ENCODE measurements around the gene DMGDH. TPM values are rescaled to one million over a fixed set of nuclear protein-coding genes. Genes with fewer than 3 reads are reported as not detected.
"Not testable (repeated sequence)": the region's sequence is repeated elsewhere in the genome, so short reads cannot be mapped to it uniquely, and the experiment has no call there.

The DMGDH gene
- total and polyA plus RNA-seq, 2 donors (not counting 3 experiments of a cell fraction or from before 2014, with no cell fraction given): 0.11 TPM; not detected in 1

DNA sequence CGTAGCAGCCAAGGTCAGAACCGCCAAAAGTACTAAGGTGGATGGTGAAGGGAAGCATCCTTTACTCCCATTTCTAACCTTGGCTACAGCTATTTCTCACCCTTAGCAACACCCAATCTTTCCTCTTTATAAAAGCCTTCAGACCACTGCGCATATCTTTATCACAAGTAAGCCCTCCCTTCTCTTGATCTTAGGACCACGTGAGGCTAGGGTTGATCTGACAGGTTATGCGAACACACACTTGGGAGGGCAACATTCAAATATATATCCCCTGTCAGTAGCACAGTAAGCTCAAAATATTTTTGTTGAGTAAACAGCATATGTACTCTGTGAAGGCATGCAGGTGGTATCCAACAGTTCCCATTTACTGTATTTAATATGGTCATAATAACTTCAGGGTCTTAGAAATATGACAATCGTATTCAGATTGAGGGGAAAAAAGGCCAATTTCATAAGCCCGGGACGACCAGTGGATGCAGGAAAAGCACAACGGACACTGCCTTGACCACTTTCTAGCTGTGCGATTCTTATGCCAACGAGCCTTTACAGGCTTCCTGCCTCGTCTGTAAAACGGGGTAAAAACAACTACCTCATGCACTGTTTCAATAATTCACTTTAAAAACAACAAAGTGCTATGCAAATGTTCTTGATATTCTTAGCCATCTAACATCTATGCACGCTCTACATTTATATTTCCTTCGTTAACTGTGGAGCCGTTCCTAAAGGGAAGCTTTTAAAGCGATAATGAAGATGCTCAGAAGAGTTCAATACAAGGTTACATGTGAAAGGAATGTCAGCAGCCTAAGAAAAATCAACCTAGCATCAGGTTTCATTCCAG is 85.7 kb downstream of the DMGDH start:
- CTCF ChIA-PET: interaction anchor here (1.2 to 3.6 kb wide), 11 partner anchors 9 to 335 kb away, joined by 3 to 33 read pairs (median 7); partner anchors contain the start of gene LHFPL2
- FAIRE-seq (no peak), DNase-seq (ENCODE audit: low read depth, low spot score) (peak; percentile 73)
- TF ChIP-seq, protein P1, sequence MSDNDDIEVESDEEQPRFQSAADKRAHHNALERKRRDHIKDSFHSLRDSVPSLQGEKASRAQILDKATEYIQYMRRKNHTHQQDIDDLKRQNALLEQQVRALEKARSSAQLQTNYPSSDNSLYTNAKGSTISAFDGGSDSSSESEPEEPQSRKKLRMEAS (IDR thresholded peaks at IDR 0.05; ENCODE audit: insufficient read depth, insufficient read length): no peak
- TF ChIP-seq MYC (IDR thresholded peaks at IDR 0.05; ENCODE audit: low read depth, low read length) (no peak), FOS (IDR thresholded peaks at IDR 0.05; ENCODE audit: borderline replicate concordance, insufficient read depth, low read length) (no peak), POLR2AphosphoS5 (IDR thresholded peaks at IDR 0.05; ENCODE audit: insufficient read depth, low read depth, low read length) (no peak), GATA2 (IDR thresholded peaks at IDR 0.05; ENCODE audit: insufficient read depth, insufficient read length, low read depth, low read length) (no peak), POLR2A (IDR thresholded peaks at IDR 0.05; ENCODE audit: low read depth, low read length) (no peak), EZH2 (IDR thresholded peaks at IDR 0.05; ENCODE audit: borderline replicate concordance, low read depth, low read length, severe bottlenecking) (no peak), JUN (IDR thresholded peaks at IDR 0.05; ENCODE audit: borderline replicate concordance, insufficient read depth, insufficient read length, low read depth) (no peak)
- TF ChIP-seq, protein P2, sequence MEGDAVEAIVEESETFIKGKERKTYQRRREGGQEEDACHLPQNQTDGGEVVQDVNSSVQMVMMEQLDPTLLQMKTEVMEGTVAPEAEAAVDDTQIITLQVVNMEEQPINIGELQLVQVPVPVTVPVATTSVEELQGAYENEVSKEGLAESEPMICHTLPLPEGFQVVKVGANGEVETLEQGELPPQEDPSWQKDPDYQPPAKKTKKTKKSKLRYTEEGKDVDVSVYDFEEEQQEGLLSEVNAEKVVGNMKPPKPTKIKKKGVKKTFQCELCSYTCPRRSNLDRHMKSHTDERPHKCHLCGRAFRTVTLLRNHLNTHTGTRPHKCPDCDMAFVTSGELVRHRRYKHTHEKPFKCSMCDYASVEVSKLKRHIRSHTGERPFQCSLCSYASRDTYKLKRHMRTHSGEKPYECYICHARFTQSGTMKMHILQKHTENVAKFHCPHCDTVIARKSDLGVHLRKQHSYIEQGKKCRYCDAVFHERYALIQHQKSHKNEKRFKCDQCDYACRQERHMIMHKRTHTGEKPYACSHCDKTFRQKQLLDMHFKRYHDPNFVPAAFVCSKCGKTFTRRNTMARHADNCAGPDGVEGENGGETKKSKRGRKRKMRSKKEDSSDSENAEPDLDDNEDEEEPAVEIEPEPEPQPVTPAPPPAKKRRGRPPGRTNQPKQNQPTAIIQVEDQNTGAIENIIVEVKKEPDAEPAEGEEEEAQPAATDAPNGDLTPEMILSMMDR (IDR thresholded peaks at IDR 0.05; ENCODE audit: extremely low read depth in 1 of 2, insufficient read depth in 1 of 2, low read depth in 1 of 2, low read length in 2 of 2): no peak
- Histone ChIP-seq H3K4me2 (ENCODE audit: insufficient read depth, low read length) (peak overlapping the region; percentile 86), H3K4me3 (replicated peaks in 1 of 3; ENCODE audit: insufficient read depth in 1 of 3, low read depth in 1 of 3, low read length in 3 of 3) (peak overlapping the region; percentile 44 to 96 (median 80)), H3K9ac (replicated peaks; ENCODE audit: extremely low read depth, insufficient read depth, low read length) (peak overlapping the region; percentile 89), H2AFZ (ENCODE audit: low read depth, low read length) (peak overlapping the region; percentile 53), H3K27me3 (ENCODE audit: control insufficient read depth in 2 of 2, insufficient read depth in 2 of 2, low read length in 2 of 2) (no peaks in the 10 kb centered on the region), H4K20me1 (replicated peaks; ENCODE audit: control insufficient read depth, extremely low read depth, insufficient read depth, low read length) (no peaks in the 10 kb centered on the region), H3K9me3 (replicated peaks; ENCODE audit: control insufficient read depth, insufficient read depth, low read length) (no peaks in the 10 kb centered on the region), H3K79me2 (ENCODE audit: control insufficient read depth, insufficient read depth, low read length) (no peaks in the 10 kb centered on the region), H3K36me3 (ENCODE audit: control insufficient read depth in 2 of 2, extremely low read depth in 1 of 2, insufficient read depth in 2 of 2, low read length in 2 of 2) (no peaks in the 10 kb centered on the region), H3K9me1 (replicated peaks; ENCODE audit: control insufficient read depth, extremely low read depth, insufficient read depth, low read length) (no peaks in the 10 kb centered on the region), H3K4me1 (ENCODE audit: control insufficient read depth, extremely low read depth, insufficient read depth, low read length) (peaks cover 19% of the 10 kb centered on the region), H3K27ac (ENCODE audit: insufficient read depth, low read depth, low read length) (peak overlapping the region; percentile 88)
- intact Hi-C loops (cut with micrococcal nuclease): loop anchor here (1.0 to 10.0 kb wide), 8 partner anchors 12 to 619 kb away; partner anchors contain the start of genes JMY, LHFPL2 and SCAMP1
- POLR2A ChIA-PET: interaction anchor here (1.3 kb wide), 1 partner anchor 11 kb away, joined by 6 read pairs; no protein-coding TSS in a partner anchor
- BruUV-seq (replicated peaks): TSS peak; percentile 42
- dilution Hi-C loops (cut with MboI; ENCODE audit: extremely low pct_ligation_motif_present, low sequenced_read_pairs): no loop called here

DNA sequence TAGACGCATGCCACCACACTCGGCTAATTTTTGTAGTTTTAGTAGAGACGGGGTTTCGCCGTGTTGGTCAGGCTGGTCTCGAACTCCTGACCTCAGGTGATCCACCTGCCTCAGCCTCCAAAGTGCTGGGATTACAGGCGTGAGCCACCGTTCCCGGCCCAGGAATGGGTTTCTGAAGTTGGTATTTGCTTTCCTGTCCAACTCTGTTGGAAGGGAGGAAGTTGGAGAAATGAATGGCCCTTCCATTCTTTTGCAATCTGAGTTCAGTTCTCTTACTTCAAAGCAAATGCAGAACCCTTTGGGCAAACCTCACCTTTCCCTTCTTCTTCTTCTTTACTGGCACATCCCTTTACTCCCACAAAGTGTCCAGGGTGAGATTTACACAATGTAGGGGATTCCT is 86.3 kb downstream of the DMGDH start:
- peaks cover 19% of the 10 kb centered on the region for H3K4me1 ChIP-seq (ENCODE audit: control insufficient read depth, extremely low read depth, insufficient read depth, low read length)
- H3K79me2 ChIP-seq (ENCODE audit: control insufficient read depth, insufficient read depth, low read length); H3K9me3 ChIP-seq (replicated peaks; ENCODE audit: control insufficient read depth, insufficient read depth, low read length); H3K27me3 ChIP-seq (ENCODE audit: control insufficient read depth in 2 of 2, insufficient read depth in 2 of 2, low read length in 2 of 2); H3K9me1 ChIP-seq (replicated peaks; ENCODE audit: control insufficient read depth, extremely low read depth, insufficient read depth, low read length); POLR2A ChIA-PET; DNase-seq (ENCODE audit: low read depth, low spot score); H3K4me3 ChIP-seq (replicated peaks in 1 of 3; ENCODE audit: insufficient read depth in 1 of 3, low read depth in 1 of 3, low read length in 3 of 3); BruUV-seq (replicated peaks); H3K27ac ChIP-seq (ENCODE audit: insufficient read depth, low read depth, low read length); H3K36me3 ChIP-seq (ENCODE audit: control insufficient read depth in 2 of 2, extremely low read depth in 1 of 2, insufficient read depth in 2 of 2, low read length in 2 of 2); H2AFZ ChIP-seq (ENCODE audit: low read depth, low read length); H3K9ac ChIP-seq (replicated peaks; ENCODE audit: extremely low read depth, insufficient read depth, low read length); H4K20me1 ChIP-seq (replicated peaks; ENCODE audit: control insufficient read depth, extremely low read depth, insufficient read depth, low read length); dilution Hi-C loops (cut with MboI; ENCODE audit: extremely low pct_ligation_motif_present, low sequenced_read_pairs); FAIRE-seq: not testable (repeated sequence)
- peak overlapping the region; percentile 86 for H3K4me2 ChIP-seq (ENCODE audit: insufficient read depth, low read length)
- intact Hi-C loops (cut with micrococcal nuclease): loop anchor here (5.0 to 10.0 kb wide), 2 partner anchors 336 to 618 kb away; partner anchors contain the start of genes LHFPL2 and SCAMP1
- CTCF ChIA-PET: interaction anchor here (1.2 to 3.6 kb wide), 4 partner anchors 10 to 84 kb away, joined by 3 to 33 read pairs (median 18); no protein-coding TSS in a partner anchor
